NB4 (cell line): ENCODE measurements around the gene RNF25.

Experiments used
- DNase-seq: peaks from one replicate; pipeline ENCODE4 v3.0.0; 2010; ENCODE audit warnings: low read depth
- H3K4me3 ChIP-seq: one replicate; pipeline ENCODE4 v1.5.1; 2011; ENCODE audit warnings: mild to moderate bottlenecking, low read depth, low read length, moderate library complexity
- CTCF ChIP-seq: IDR thresholded peaks from one replicate; pipeline ENCODE4 v1.5.1; 2012; ENCODE audit warnings: low read depth, low read length
- MAX ChIP-seq: IDR thresholded peaks from 2 replicates; pipeline ENCODE4 v1.6.1; 2011; ENCODE audit warnings: low read depth, low read length
- MYC ChIP-seq: IDR thresholded peaks from 2 replicates; pipeline ENCODE4 v1.6.1; 2011; ENCODE audit warnings: low read depth, low read length
- POLR2A ChIP-seq: IDR thresholded peaks from 2 replicates; pipeline ENCODE4 v1.6.1; 2011; ENCODE audit warnings: mild to moderate bottlenecking; ENCODE audit not compliant: insufficient read length; ENCODE audit errors: extremely low read depth

The RNF25 gene

GRCh38 chr2:218658671-218659257 is 13.0 kb downstream of the RNF25 start:
- peak overlapping the region; percentile 87 for H3K4me3 ChIP-seq
- peak; percentile 76 for DNase-seq
- TF ChIP-seq MYC (no peak), CTCF (peak; percentile 76), MAX (peak; percentile 43; the same call in 1 of the 2 replicates)

- no peak for DNase-seq
- no peak overlapping the region for H3K4me3 ChIP-seq
- TF ChIP-seq MAX (no peak), CTCF (no peak), MYC (no peak), POLR2A (no peak)
Observed at GRCh38 chr2:218655751-218656150, 16.1 kb downstream of the RNF25 start.

- no peak overlapping the region for H3K4me3 ChIP-seq
- DNase-seq, result no peak
- no peak for TF ChIP-seq MYC
- no peak for TF ChIP-seq POLR2A
- no peak for TF ChIP-seq MAX
- no peak for TF ChIP-seq CTCF
Observed at GRCh38 chr2:218648787-218649100, 23.1 kb downstream of the RNF25 start.

- peak; percentile 80 for DNase-seq
- TF ChIP-seq POLR2A (no peak), MAX (peak; percentile 69), CTCF (peak; percentile 96)
- H3K4me3 ChIP-seq, result no peak overlapping the region
Observed at GRCh38 chr2:218648088-218648786, 23.6 kb downstream of the RNF25 start.

GRCh38 chr2:218645126-218645525 is 26.7 kb downstream of the RNF25 start:
- H3K4me3 ChIP-seq, result no peak overlapping the region
- TF ChIP-seq MAX, result no peak
- TF ChIP-seq CTCF, result no peak
- no peak for TF ChIP-seq MYC
- no peak for TF ChIP-seq POLR2A
- no peak for DNase-seq
